A673 (cell line): ENCODE data around the gene ATP13A1.

ENCODE experiments used
- CTCF ChIP-seq: fragments of 300-800, 200-600 bp; sonication (generic); conservative IDR thresholded peaks from 2 replicates; pipeline ENCODE4 v1.5.1; 2017; ENCODE audit warnings: low read depth, mild to moderate bottlenecking, antibody characterized with exemption, low read length, moderate library complexity, mixed read lengths
- EZH2 ChIP-seq: fragments of 200-600 bp; sonication (generic); IDR thresholded peaks from 2 replicates; pipeline ENCODE4 v1.6.1; 2017; ENCODE audit warnings: borderline replicate concordance, low read depth, mild to moderate bottlenecking, mixed read lengths, antibody characterized with exemption, low read length; ENCODE audit not compliant: poor library complexity, severe bottlenecking

GRCh38 chr19:19630426-19630825 is 33.0 kb downstream of the ATP13A1 start:
- TF ChIP-seq CTCF: no peak
- TF ChIP-seq EZH2: no peak
